ENCODE results near the gene C1orf53.
A peak's percentile ranks its signal among the peaks of the same experiment; 100 is the strongest.

C1orf53 gene

GRCh38 chr1:197908716-197909220, 6.3 kb downstream of the C1orf53 start:
- DNase-seq, result no peak

- no peak for DNase-seq
Measured at GRCh38 chr1:197909384-197909783, 7.0 kb downstream of the C1orf53 start.

- DNase-seq, result no peak
Measured at GRCh38 chr1:197910120-197910991, 7.9 kb downstream of the C1orf53 start.

GRCh38 chr1:197911111-197911856, 8.9 kb downstream of the C1orf53 start:
- no peak for DNase-seq

- no peak for DNase-seq
Measured at GRCh38 chr1:197911857-197912696, 9.6 kb downstream of the C1orf53 start.

GRCh38 chr1:197912739-197913494, 10.5 kb downstream of the C1orf53 start:
- no peak for DNase-seq

GRCh38 chr1:197913495-197914276, 11.3 kb downstream of the C1orf53 start:
- no peak for DNase-seq

- DNase-seq, result no peak
Measured at GRCh38 chr1:197914510-197914909, 12.1 kb downstream of the C1orf53 start.

GRCh38 chr1:197915260-197915861, 12.9 kb downstream of the C1orf53 start:
- no peak for DNase-seq

GRCh38 chr1:197915862-197916499, 13.6 kb downstream of the C1orf53 start:
- peak; percentile 57 for DNase-seq

GRCh38 chr1:197916500-197916983, 14.1 kb downstream of the C1orf53 start:
- DNase-seq, result no peak

- DNase-seq, result no peak
Measured at GRCh38 chr1:197917805-197918651, 15.6 kb downstream of the C1orf53 start.

GRCh38 chr1:197918807-197919345, 16.4 kb downstream of the C1orf53 start:
- no peak for DNase-seq

- DNase-seq, result no peak
Measured at GRCh38 chr1:197919346-197920066, 17.1 kb downstream of the C1orf53 start.

GRCh38 chr1:197920067-197920396, 17.6 kb downstream of the C1orf53 start:
- no peak for DNase-seq

- DNase-seq, result no peak
Measured at GRCh38 chr1:197920414-197921117, 18.1 kb downstream of the C1orf53 start.

Data from fibroblast of skin of scalp (primary cell).